Measurements from ENCODE around the gene ZNF483. TPM values are rescaled to one million over a fixed set of nuclear protein-coding genes. Genes with fewer than 3 reads are reported as not detected.

Gene ZNF483
- total and polyA plus RNA-seq, 2 of the 4 experiments (the other 2 are of a cell fraction): 0.10 to 0.90 TPM

DNA sequence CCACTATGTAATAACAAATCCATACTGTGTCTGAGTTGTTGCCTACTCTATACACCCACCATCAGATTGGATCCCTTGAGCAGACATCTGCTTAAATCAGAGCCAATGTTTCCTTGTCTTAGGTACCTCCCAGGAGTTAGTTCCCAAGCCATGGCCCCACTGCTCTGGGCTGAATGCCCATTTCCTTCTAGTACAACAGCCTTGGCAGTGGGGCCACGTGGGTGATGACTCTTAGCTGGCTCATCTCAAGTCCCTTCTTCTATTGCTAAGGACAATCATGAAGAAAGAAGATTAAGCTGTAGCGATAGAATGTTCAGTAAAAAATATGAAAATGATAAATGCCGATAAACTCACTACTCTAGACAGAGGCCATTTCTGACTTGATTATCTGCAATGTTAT is 57.9 kb downstream of the ZNF483 start:
- WGBS, 2 experiments (ENCODE audit: extremely low coverage in 2 of 2, insufficient read length in 1 of 2): no CpG with 5 or more reads among the region's 3 CpGs
- H3K4me3 ChIP-seq (ENCODE audit: insufficient read depth, low read depth, low read length): no peak overlapping the region
- no peak for TF ChIP-seq RCOR1 (IDR thresholded peaks at IDR 0.05; ENCODE audit: insufficient replicate concordance, low read length)
- TF ChIP-seq CHD1 (IDR thresholded peaks at IDR 0.05; ENCODE audit: low read depth, low read length): no peak
- no peak for TF ChIP-seq MXI1 (IDR thresholded peaks at IDR 0.05; ENCODE audit: borderline replicate concordance, low read depth, low read length)
- TF ChIP-seq, protein P1, sequence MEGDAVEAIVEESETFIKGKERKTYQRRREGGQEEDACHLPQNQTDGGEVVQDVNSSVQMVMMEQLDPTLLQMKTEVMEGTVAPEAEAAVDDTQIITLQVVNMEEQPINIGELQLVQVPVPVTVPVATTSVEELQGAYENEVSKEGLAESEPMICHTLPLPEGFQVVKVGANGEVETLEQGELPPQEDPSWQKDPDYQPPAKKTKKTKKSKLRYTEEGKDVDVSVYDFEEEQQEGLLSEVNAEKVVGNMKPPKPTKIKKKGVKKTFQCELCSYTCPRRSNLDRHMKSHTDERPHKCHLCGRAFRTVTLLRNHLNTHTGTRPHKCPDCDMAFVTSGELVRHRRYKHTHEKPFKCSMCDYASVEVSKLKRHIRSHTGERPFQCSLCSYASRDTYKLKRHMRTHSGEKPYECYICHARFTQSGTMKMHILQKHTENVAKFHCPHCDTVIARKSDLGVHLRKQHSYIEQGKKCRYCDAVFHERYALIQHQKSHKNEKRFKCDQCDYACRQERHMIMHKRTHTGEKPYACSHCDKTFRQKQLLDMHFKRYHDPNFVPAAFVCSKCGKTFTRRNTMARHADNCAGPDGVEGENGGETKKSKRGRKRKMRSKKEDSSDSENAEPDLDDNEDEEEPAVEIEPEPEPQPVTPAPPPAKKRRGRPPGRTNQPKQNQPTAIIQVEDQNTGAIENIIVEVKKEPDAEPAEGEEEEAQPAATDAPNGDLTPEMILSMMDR (conservative IDR thresholded peaks at IDR 0.05; ENCODE audit: low read depth, low read length): no peak
- TF ChIP-seq RAD21 (IDR thresholded peaks at IDR 0.05; ENCODE audit: low read length): no peak
- no peak for TF ChIP-seq NFE2L2 (IDR thresholded peaks at IDR 0.05; ENCODE audit: low read depth, low read length)
- TF ChIP-seq, protein P2, sequence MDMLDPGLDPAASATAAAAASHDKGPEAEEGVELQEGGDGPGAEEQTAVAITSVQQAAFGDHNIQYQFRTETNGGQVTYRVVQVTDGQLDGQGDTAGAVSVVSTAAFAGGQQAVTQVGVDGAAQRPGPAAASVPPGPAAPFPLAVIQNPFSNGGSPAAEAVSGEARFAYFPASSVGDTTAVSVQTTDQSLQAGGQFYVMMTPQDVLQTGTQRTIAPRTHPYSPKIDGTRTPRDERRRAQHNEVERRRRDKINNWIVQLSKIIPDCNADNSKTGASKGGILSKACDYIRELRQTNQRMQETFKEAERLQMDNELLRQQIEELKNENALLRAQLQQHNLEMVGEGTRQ (IDR thresholded peaks at IDR 0.05; ENCODE audit: low read depth, low read length): 0 out of 2 replicates have a peak, but pooled peaks have one; percentile 20
- H3K36me3 ChIP-seq (ENCODE audit: control insufficient read depth, insufficient read depth, low read length): peaks cover 48% of the 10 kb centered on the region
- no peak overlapping the region for H3K4ac ChIP-seq (ENCODE audit: low read depth, low read length)
- ChIA-PET POLR2A (ENCODE audit: unreplicated experiment) (no interaction called here), CTCF (no interaction called here)
- dilution Hi-C loops (cut with HindIII; ENCODE audit: low sequenced_read_pairs, unreplicated experiment) (no loop called here), intact Hi-C loops (cut with micrococcal nuclease) (no loop called here), in situ Hi-C loops (cut with MboI; ENCODE audit: low sequenced_read_pairs) (no loop called here)
- BruUV-seq (replicated peaks): no TSS peak
- H4K5ac ChIP-seq (ENCODE audit: low read depth, low read length): no peak overlapping the region
- H2AK9ac ChIP-seq (replicated peaks; ENCODE audit: low read depth, low read length, poor library complexity): peak overlapping the region; percentile 48
- H3K9ac ChIP-seq (ENCODE audit: low read depth, low read length): no peak overlapping the region
- H3K27ac ChIP-seq (ENCODE audit: insufficient read depth, low read length): no peak overlapping the region
- no peak overlapping the region for H2BK120ac ChIP-seq (ENCODE audit: low read depth, low read length)
- peak; percentile 63 for DNase-seq
- no peaks in the 10 kb centered on the region for H3K4me1 ChIP-seq (ENCODE audit: control insufficient read depth, insufficient read depth, low read length)
- H4K8ac ChIP-seq (ENCODE audit: low read depth in 2 of 2, low read length in 2 of 2): no peak overlapping the region
- peaks cover 0 to 8% of the 10 kb centered on the region in 2 experiments; a peak in 2 of 4 replicates for H3K79me1 ChIP-seq (ENCODE audit: low read depth in 1 of 2, low read length in 2 of 2)
- peaks cover 12% of the 10 kb centered on the region; the same call in 1 of the 2 replicates for H3K9me1 ChIP-seq (ENCODE audit: insufficient read depth, low read length)
- H4K91ac ChIP-seq (ENCODE audit: insufficient read depth, low read depth, low read length): no peak overlapping the region
- H3K27me3 ChIP-seq (ENCODE audit: control insufficient read depth, insufficient read depth, low read length): no peaks in the 10 kb centered on the region
- no peaks in the 10 kb centered on the region for H3K9me3 ChIP-seq (ENCODE audit: control insufficient read depth, insufficient read depth, low read length)
- no peak overlapping the region for H2AFZ ChIP-seq (replicated peaks; ENCODE audit: low read length, poor library complexity)
- no peak overlapping the region for H2AK5ac ChIP-seq (ENCODE audit: low read depth, low read length)
- H3K56ac ChIP-seq (ENCODE audit: extremely low read depth, insufficient read depth, low read length): no peak overlapping the region
- H2BK15ac ChIP-seq (ENCODE audit: low read depth, low read length): no peak overlapping the region
- no peak overlapping the region for H3K4me2 ChIP-seq (ENCODE audit: low read depth, low read length)
- no peak overlapping the region for H2BK5ac ChIP-seq (ENCODE audit: low read depth, low read length, poor library complexity, severe bottlenecking)
- H2BK20ac ChIP-seq (ENCODE audit: low read depth, low read length): no peak overlapping the region
- H4K20me1 ChIP-seq (ENCODE audit: insufficient read depth, low read length): 0 out of 2 replicates have a peak, but pooled peaks cover 2% of the 10 kb centered on the region
- H3K23ac ChIP-seq (ENCODE audit: low read depth, low read length): no peak overlapping the region; the same call in 1 of the 2 replicates
- no peak overlapping the region for H3K18ac ChIP-seq (ENCODE audit: low read depth, low read length)
- H3K14ac ChIP-seq (replicated peaks; ENCODE audit: low read depth, low read length): no peak overlapping the region
- no peak for ATAC-seq (ENCODE audit: low read depth)

Data from IMR-90 (cell line).